Glutamatergic neuron (in vitro differentiated cells): ENCODE measurements around the gene PRKD2. TPM values are rescaled to one million over a fixed set of nuclear protein-coding genes. Genes with fewer than 3 reads are reported as not detected.

ENCODE experiments used
- DNase-seq: peaks from one replicate; pipeline ENCODE4 v3.0.0; 2022
- H3K27ac Mint-ChIP-seq: one replicate; pipeline ENCODE4 v1.8.0; 2020; ENCODE audit warnings: mild to moderate bottlenecking, mixed read lengths, inconsistent platforms; ENCODE audit not compliant: unreplicated experiment
- H3K27me3 Mint-ChIP-seq: one replicate; pipeline ENCODE4 v1.8.0; 2020; ENCODE audit warnings: mild to moderate bottlenecking, moderate library complexity, mixed read lengths, inconsistent platforms; ENCODE audit not compliant: unreplicated experiment
- H3K36me3 Mint-ChIP-seq: one replicate; pipeline ENCODE4 v1.8.0; 2020; ENCODE audit warnings: mild to moderate bottlenecking, mixed read lengths, inconsistent platforms; ENCODE audit not compliant: unreplicated experiment
- H3K4me1 Mint-ChIP-seq: one replicate; pipeline ENCODE4 v1.8.0; 2020; ENCODE audit warnings: mild to moderate bottlenecking, low read depth, mixed read lengths, inconsistent platforms; ENCODE audit not compliant: unreplicated experiment
- H3K4me3 Mint-ChIP-seq: one replicate; pipeline ENCODE4 v1.8.0; 2020; ENCODE audit warnings: mild to moderate bottlenecking, mixed read lengths, inconsistent platforms; ENCODE audit not compliant: unreplicated experiment
- H3K9me3 Mint-ChIP-seq: one replicate; pipeline ENCODE4 v1.8.0; 2020; ENCODE audit warnings: mild to moderate bottlenecking, moderate library complexity, mixed read lengths, inconsistent platforms; ENCODE audit not compliant: unreplicated experiment
- total RNA-seq: library from RNA; stranded (reverse); fragmentation: NEBNext Ultra II Directional; extraction: Animal tissue kit (Norgen Biotek cat#: 25700); gene quantifications from one replicate; pipeline ENCODE4 v1.2.1, GENCODE V29; 2021; ENCODE audit not compliant: unreplicated experiment
- TF ChIP-seq, protein P1 (sequence below): fragments of 200-600 bp; sonication (generic); IDR thresholded peaks from one replicate; pipeline ENCODE4 v1.5.0; 2021; ENCODE audit not compliant: partially characterized antibody, unreplicated experiment

Gene PRKD2
- total RNA-seq, 1 donor from 2014 or later, result 54.7 TPM

DNA sequence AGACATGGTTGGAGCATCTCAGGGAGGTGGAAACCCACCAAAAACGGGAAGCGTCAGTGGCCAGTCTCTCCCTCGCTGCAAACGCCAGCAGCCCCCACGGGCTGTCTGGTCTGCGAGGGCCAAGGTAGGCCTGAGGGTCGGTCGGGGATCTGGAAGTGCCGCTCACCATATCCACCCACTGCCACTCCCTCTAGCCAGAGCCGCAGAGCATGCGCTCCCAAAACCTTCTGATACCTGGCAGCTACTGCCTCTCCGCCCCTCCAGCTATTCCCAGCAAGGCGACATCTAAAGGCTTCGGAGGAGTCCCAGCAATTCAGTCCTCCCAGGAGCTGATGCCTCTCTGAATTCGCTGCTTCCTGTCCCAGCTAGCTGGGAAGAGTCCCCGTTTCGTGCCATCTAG, 24.5 kb upstream of the PRKD2 start:
- TF ChIP-seq, protein P1, sequence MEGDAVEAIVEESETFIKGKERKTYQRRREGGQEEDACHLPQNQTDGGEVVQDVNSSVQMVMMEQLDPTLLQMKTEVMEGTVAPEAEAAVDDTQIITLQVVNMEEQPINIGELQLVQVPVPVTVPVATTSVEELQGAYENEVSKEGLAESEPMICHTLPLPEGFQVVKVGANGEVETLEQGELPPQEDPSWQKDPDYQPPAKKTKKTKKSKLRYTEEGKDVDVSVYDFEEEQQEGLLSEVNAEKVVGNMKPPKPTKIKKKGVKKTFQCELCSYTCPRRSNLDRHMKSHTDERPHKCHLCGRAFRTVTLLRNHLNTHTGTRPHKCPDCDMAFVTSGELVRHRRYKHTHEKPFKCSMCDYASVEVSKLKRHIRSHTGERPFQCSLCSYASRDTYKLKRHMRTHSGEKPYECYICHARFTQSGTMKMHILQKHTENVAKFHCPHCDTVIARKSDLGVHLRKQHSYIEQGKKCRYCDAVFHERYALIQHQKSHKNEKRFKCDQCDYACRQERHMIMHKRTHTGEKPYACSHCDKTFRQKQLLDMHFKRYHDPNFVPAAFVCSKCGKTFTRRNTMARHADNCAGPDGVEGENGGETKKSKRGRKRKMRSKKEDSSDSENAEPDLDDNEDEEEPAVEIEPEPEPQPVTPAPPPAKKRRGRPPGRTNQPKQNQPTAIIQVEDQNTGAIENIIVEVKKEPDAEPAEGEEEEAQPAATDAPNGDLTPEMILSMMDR, result no peak
- Mint-ChIP-seq H3K27ac (no peak overlapping the region), H3K36me3 (no peaks in the 10 kb centered on the region), H3K27me3 (peaks cover 2% of the 10 kb centered on the region), H3K9me3 (peaks cover 7% of the 10 kb centered on the region), H3K4me1 (peaks cover 26% of the 10 kb centered on the region), H3K4me3 (no peak overlapping the region)
- no peak for DNase-seq

DNA sequence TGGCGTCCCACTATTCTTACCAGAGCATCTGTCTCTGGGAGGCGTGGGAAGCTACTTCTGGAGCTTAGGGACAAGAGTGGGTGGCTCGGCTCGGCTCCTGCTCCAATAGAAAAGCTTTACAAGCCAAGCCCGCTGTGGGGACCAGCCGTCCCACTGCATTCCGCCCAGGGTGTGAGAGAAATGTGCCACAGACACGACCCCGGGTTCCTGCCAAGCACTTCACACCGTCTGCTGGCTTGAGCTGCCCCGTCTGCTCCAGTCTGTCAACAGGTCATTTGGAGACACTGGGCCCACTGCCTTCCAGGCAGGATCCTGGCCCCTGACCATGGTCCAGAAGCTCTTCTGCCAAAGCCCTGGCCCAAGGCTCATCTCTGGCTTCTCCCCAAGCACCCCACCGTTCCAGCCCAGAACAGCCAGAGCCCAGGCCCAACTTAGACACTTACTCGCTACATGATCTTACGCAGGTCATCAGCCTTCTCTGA, 22.4 kb upstream of the PRKD2 start:
- DNase-seq, result no peak

DNA sequence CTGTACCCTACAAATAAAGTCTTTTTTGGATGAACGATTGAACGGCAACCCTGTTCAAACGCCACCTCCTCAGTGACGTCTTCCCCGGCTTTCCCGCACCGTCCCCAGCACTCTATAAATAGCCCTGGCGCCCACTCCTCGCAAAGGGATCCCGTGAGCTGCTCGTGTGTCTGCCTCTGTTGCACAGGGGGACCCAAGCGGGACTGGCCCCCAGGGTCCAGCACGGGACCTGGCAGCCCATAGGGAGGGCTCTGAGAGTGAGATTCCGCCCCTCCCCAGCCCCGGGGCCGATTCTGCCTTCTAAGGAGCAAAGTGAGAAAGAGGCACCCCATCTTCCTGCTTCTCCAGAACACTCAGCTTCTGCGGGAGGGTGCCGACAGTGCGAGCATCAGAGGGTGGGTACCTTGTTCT, 20.9 kb upstream of the PRKD2 start:
- TF ChIP-seq, protein P1, result no peak
- peak overlapping the region; percentile 59 for H3K27ac Mint-ChIP-seq
- H3K4me1 Mint-ChIP-seq, result peaks cover 18% of the 10 kb centered on the region
- DNase-seq, result no peak
- no peaks in the 10 kb centered on the region for H3K27me3 Mint-ChIP-seq
- H3K9me3 Mint-ChIP-seq, result no peaks in the 10 kb centered on the region
- no peak overlapping the region for H3K4me3 Mint-ChIP-seq
- H3K36me3 Mint-ChIP-seq, result no peaks in the 10 kb centered on the region

More for the DNA sequence above, 22.4 kb upstream of the PRKD2 start:
- Mint-ChIP-seq H3K4me1 (peaks cover 24% of the 10 kb centered on the region), H3K4me3 (no peak overlapping the region), H3K27ac (peak overlapping the region; percentile 29), H3K27me3 (no peaks in the 10 kb centered on the region), H3K36me3 (no peaks in the 10 kb centered on the region), H3K9me3 (no peaks in the 10 kb centered on the region)
- TF ChIP-seq, protein P1, result no peak

DNA sequence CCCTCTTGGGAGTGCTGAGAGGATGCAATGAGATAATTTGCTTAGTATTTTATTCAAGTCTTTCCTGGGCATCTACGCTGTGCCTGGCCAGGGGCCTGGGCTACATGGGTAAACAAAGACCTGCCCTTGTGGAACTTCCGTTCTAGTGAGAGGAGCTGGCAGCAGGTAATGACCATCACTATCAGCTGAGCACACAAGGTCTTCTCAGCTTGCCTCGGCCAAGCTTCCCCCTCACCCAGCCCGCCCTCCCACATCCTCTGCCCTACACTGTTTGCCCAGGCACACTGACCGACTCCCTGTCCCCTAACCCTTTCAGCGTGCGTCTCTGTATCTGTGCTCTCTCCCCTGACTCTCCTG, 20.4 kb upstream of the PRKD2 start:
- H3K36me3 Mint-ChIP-seq, result no peaks in the 10 kb centered on the region
- H3K9me3 Mint-ChIP-seq, result no peaks in the 10 kb centered on the region
- H3K27me3 Mint-ChIP-seq, result peaks cover 2% of the 10 kb centered on the region
- peaks cover 18% of the 10 kb centered on the region for H3K4me1 Mint-ChIP-seq
- H3K4me3 Mint-ChIP-seq, result no peak overlapping the region
- no peak overlapping the region for H3K27ac Mint-ChIP-seq
- TF ChIP-seq, protein P1, result no peak
- DNase-seq, result no peak

DNA sequence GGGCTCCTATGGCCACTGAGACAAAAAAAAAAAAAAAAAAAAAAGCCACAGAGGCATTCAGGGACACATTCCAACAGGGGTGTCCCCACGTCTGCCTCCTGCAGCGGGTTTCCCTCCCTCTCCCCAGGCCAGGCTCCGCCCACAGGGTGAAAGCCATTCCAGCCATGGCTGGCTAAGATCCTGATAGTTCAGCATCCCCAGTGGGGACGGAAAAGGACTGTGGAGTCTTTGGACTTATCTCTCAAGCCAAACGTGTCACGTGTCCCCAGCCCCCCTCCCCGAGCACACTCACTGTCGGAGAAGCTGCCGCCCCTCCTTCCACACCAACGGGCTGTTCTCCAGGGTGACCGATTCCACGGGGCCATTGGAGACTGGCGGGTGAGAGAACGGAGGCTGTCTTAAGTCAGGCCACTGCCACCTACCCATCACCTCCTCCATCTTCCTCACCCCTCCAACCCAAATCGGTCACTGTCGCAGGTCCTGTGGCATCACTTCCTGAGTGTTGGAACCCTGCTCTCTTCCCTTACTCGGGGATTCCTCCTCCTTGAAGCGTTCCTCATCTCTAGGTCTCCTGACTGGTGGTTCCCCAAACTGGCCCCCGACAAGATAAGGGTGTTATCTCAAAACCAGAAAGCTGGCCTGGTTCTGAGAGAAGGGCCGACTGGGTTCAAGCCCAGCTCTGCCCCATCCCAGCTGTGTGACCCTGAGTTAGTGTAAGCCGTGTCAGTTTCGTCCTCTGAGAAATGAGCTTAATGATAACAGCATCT, 19.8 kb upstream of the PRKD2 start:
- DNase-seq, result no peak
- peaks cover 3% of the 10 kb centered on the region for H3K9me3 Mint-ChIP-seq
- no peaks in the 10 kb centered on the region for H3K36me3 Mint-ChIP-seq
- TF ChIP-seq, protein P1, result no peak
- H3K4me1 Mint-ChIP-seq, result peaks cover 22% of the 10 kb centered on the region
- no peak overlapping the region for H3K27ac Mint-ChIP-seq
- no peak overlapping the region for H3K4me3 Mint-ChIP-seq
- H3K27me3 Mint-ChIP-seq, result peaks cover 7% of the 10 kb centered on the region
